KOPT-K1 (cell line): Measurements from ENCODE around the gene LTA.
A peak's percentile ranks its signal among the peaks of the same experiment; 100 is the strongest.
"Not testable (repeated sequence)": the region's sequence is repeated elsewhere in the genome, so short reads cannot be mapped to it uniquely, and the experiment has no call there.

ENCODE experiments used
- H3K27ac ChIP-seq: fragments of 200-600 bp; sonication (generic); 2 replicates; pipeline ENCODE4 v1.5.1; 2016; ENCODE audit warnings: antibody characterized with exemption, mild to moderate bottlenecking, low read depth, low read length; ENCODE audit not compliant: poor library complexity, severe bottlenecking
- H3K36me3 ChIP-seq: fragments of 200-600 bp; sonication (generic); 2 replicates; pipeline ENCODE4 v1.5.1; 2017; ENCODE audit warnings: antibody characterized with exemption, mild to moderate bottlenecking, low read length, moderate library complexity; ENCODE audit not compliant: insufficient read depth
- H3K9me3 ChIP-seq: fragments of 200-600 bp; sonication (generic); 2 replicates; pipeline ENCODE4 v1.5.1; 2017; ENCODE audit warnings: antibody characterized with exemption, low read length, mild to moderate bottlenecking; ENCODE audit not compliant: insufficient read depth, poor library complexity, severe bottlenecking

The LTA gene

GRCh38 chr6:31535538-31536324 lies 36.4 kb upstream of the LTA start:
- H3K36me3 ChIP-seq: peaks cover 100% of the 10 kb centered on the region
- H3K9me3 ChIP-seq: no peaks in the 10 kb centered on the region
- no peak overlapping the region for H3K27ac ChIP-seq

- Histone ChIP-seq H3K27ac (no peak overlapping the region), H3K9me3 (no peaks in the 10 kb centered on the region), H3K36me3 (peaks cover 68% of the 10 kb centered on the region)
These were observed 33.2 kb upstream of the LTA start for GRCh38 chr6:31538805-31539400.

- peaks cover 51% of the 10 kb centered on the region for H3K36me3 ChIP-seq
- no peaks in the 10 kb centered on the region for H3K9me3 ChIP-seq
- H3K27ac ChIP-seq: peak overlapping the region; percentile 97
These were observed 31.4 kb upstream of the LTA start for GRCh38 chr6:31540640-31541039.

- H3K36me3 ChIP-seq: peaks cover 46% of the 10 kb centered on the region
- peak overlapping the region; percentile 97 for H3K27ac ChIP-seq
- no peaks in the 10 kb centered on the region for H3K9me3 ChIP-seq
These were observed 30.9 kb upstream of the LTA start for GRCh38 chr6:31541059-31541657.

- Histone ChIP-seq H3K27ac (peak within 1 kb of the TSS; percentile 97), H3K9me3 (no peaks in the 10 kb centered on the region), H3K36me3 (peaks cover 39% of the 10 kb centered on the region)
These were observed 30.2 kb upstream of the LTA start, which contains the start of gene DDX39B for GRCh38 chr6:31541658-31542521. Gene DDX39B (minus strand): TSS chr6:31542003. CDS start chr6:31540532, 1,471 bp downstream.

- Histone ChIP-seq H3K9me3 (no peaks in the 10 kb centered on the region), H3K36me3 (peaks cover 21% of the 10 kb centered on the region), H3K27ac (no peak overlapping the region)
These were observed 28.4 kb upstream of the LTA start for GRCh38 chr6:31543639-31544038.

- H3K27ac ChIP-seq: no peak overlapping the region
- H3K36me3 ChIP-seq: peaks cover 20% of the 10 kb centered on the region
These were observed 27.4 kb upstream of the LTA start for GRCh38 chr6:31544676-31545075.

GRCh38 chr6:31545291-31545690 lies 26.8 kb upstream of the LTA start:
- H3K9me3 ChIP-seq: no peaks in the 10 kb centered on the region
- H3K36me3 ChIP-seq: peaks cover 20% of the 10 kb centered on the region
- no peak overlapping the region for H3K27ac ChIP-seq

More at GRCh38 chr6:31544676-31545075, 27.4 kb upstream of the LTA start:
- H3K9me3 ChIP-seq: no peaks in the 10 kb centered on the region

- Histone ChIP-seq H3K36me3 (peaks cover 26% of the 10 kb centered on the region), H3K27ac (peak within 1 kb of the TSS; percentile 68), H3K9me3 (no peaks in the 10 kb centered on the region)
These were observed 25.6 kb upstream of the LTA start, which contains the start of gene ATP6V1G2 for GRCh38 chr6:31546339-31546957. Gene ATP6V1G2 (minus strand): TSS chr6:31546608. CDS start chr6:31546559, 49 bp downstream.

GRCh38 chr6:31546958-31547726 lies 24.9 kb upstream of the LTA start, which contains the start of gene NFKBIL1:
Gene NFKBIL1 (plus strand): TSS chr6:31547608. CDS start chr6:31547695, 87 bp downstream.
- no peaks in the 10 kb centered on the region for H3K9me3 ChIP-seq

GRCh38 chr6:31547727-31548543 lies 24.2 kb upstream of the LTA start:
- H3K9me3 ChIP-seq: no peaks in the 10 kb centered on the region
- peak overlapping the region; percentile 68 for H3K27ac ChIP-seq
- peaks cover 27% of the 10 kb centered on the region for H3K36me3 ChIP-seq

More at GRCh38 chr6:31546958-31547726, 24.9 kb upstream of the LTA start, which contains the start of gene NFKBIL1:
- H3K27ac ChIP-seq: peak within 1 kb of the TSS; percentile 68
- H3K36me3 ChIP-seq: peaks cover 26% of the 10 kb centered on the region

- peak overlapping the region; percentile 68 for H3K27ac ChIP-seq
- peaks cover 29% of the 10 kb centered on the region for H3K36me3 ChIP-seq
- H3K9me3 ChIP-seq: no peaks in the 10 kb centered on the region
These were observed 23.6 kb upstream of the LTA start for GRCh38 chr6:31548544-31548873.

GRCh38 chr6:31551371-31551770 lies 20.7 kb upstream of the LTA start:
- H3K36me3 ChIP-seq: peaks cover 39% of the 10 kb centered on the region
- H3K27ac ChIP-seq: peak overlapping the region; percentile 4
- not testable (repeated sequence) for H3K9me3 ChIP-seq
